WI38 (cell line): ENCODE results near the gene BAD.

Source experiments
- H3K4me3 ChIP-seq: 2 replicates; pipeline ENCODE4 v1.5.1; 2011; ENCODE audit warnings: low read depth, mild to moderate bottlenecking, control low read depth, low read length
- CTCF ChIP-seq: IDR thresholded peaks from 2 replicates; pipeline ENCODE4 v1.5.1; 2012; ENCODE audit warnings: low read depth, mild to moderate bottlenecking, control low read depth, low read length

Gene BAD

DNA sequence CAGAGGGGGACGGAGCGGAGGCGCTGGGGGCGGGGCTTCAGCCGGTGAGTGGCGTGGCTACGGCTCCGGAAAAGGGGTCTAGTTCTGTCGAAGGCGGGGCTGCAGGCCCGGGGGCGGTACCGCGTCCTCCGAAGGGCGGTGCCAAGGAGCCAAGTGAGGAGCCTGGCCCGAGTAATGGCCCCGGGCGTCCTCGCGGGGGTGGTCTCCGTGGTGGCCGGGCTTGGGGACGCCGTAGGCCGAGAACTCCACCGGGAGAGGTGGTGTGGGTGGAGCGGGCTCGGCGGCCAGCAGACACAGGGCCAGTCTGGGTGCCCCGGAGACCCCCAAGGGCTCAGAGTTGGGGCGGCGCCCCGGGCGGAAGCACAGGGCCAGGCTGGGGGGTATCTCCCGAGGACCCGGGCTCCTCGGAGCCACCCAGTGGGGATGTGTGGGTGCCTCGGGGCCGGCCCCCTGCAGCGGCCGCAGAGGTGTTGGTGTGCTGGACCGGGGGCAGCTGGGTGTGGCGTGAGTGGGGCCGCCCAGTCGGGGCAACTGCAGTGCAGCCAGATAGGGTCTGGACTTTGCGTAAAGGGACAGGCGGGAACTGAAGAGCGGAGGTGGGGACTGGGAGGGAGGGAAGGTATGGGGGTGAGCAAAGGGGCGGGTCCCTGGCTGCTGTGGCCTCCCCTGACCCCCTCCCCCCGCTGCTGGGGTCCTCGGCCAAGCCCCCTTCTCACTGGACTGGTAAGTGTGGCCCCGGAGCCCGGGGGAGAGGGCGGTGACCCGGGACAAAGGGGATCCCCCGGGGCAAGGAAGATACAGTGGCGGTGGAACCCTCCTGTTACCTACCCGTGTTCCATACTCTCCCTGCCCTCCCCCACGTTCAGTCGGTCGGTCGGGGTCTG is 42.7 kb downstream of the BAD start:
- TF ChIP-seq CTCF = no peak
- H3K4me3 ChIP-seq = peak overlapping the region; percentile 84

- H3K4me3 ChIP-seq = peak overlapping the region; percentile 69
- no peak for TF ChIP-seq CTCF
Observed at GRCh38 chr11:64241241-64241490, 43.3 kb downstream of the BAD start.

- peak within 1 kb of the TSS; percentile 84 for H3K4me3 ChIP-seq
- no peak for TF ChIP-seq CTCF
Observed at GRCh38 chr11:64240435-64241240, 43.8 kb downstream of the BAD start, which contains the start of gene FKBP2. TSS of gene FKBP2 (plus strand) at chr11:64241095. CDS start at chr11:64242388, 1,293 bp downstream.

DNA sequence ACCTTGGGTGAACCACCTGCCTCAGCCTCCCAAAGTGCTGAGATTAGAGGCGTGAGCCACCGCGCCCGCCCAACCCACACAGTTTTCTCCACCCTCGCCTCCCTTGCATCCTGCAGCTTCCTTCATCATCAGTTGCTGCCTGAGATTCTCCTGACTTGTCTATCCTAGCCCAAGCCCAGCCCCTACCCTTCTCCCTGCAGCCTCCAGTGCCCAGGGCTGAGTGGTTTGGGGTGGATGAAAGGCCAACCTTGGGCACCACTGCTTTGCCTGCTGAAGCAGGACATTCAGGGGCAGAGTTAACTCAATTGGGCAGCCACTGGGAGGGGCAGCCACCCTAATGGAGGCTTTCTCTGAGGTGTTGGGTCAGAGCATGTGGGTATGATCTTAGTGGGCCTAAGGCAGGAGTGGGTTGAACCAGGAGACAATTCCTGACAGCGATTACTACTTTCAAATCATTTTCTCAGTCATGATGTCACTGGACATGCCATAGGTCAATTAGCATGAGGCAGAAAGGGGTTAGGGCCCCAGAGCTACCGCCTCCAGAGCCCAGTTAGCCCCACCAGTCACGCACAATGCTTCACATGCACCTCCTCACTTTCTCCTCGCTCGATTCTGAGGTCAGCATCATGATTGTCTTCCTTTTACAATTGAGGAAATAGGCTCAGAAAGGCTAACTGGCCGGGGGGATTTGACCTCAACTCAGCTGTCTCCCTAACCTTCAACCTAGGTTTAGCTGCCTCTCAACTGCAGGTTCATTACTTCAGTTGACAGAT is 44.6 kb downstream of the BAD start:
- no peak for TF ChIP-seq CTCF
- peak overlapping the region; percentile 69 for H3K4me3 ChIP-seq

DNA sequence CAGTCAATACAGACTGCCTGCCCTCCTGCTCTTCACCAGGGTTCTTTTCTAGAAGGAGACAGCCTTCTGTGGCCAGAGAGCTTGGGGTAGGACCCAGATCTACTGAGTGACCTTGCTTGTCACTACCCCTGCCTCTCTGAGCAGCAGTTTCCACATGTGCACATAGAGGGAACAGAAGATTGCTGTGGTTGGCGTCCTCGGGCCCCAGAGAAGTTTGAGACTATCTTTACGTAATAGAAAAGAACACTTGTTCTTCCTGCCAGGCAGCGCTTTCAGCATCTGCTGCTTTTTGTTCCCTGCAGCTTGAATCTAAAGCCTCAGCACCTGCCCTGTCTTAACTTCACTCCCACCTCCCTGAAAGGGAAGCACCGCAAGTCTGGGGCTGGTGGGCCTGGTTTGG is 45.5 kb downstream of the BAD start:
- H3K4me3 ChIP-seq = no peak overlapping the region
- TF ChIP-seq CTCF = no peak

DNA sequence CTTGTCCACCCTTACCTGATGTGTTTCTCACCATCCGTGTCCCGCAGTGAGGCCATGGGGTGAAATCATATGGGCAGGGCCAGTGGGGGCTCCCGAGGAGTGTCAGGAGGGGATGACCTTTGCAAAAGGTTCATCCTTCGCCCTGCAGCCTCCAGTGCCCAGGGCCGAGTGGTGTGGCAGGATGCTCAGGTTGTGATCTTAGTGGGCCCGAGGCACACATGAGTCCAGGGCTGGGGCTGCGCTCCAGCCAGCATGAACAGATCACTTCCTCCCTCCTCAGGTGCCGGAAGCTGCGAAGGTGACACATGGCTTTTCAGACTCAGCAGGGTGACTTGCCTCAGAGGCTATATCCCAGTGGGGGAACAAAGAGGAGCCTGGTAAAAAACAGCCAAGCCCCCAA is 46.4 kb downstream of the BAD start:
- no peak overlapping the region for H3K4me3 ChIP-seq
- no peak for TF ChIP-seq CTCF
